Testis (tissue), 2 donors: ENCODE measurements around the gene PHYH.

Experiments
- CTCF ChIP-seq, 3 experiments: fragments of 450-650 bp in 2 of 3; fragments of 200-600 bp in 1 of 3; sonication (generic) in 1 of 3; IDR thresholded peaks; one replicate each; pipeline ENCODE4 v1.5.1; 2016 to 2019; ENCODE audit warnings: antibody characterized with exemption in 3 of 3, mild to moderate bottlenecking in 2 of 3, moderate library complexity in 1 of 3
- POLR2A ChIP-seq: fragments of 450-650 bp; IDR thresholded peaks from one replicate; pipeline ENCODE4 v1.6.1; 2017; ENCODE audit warnings: antibody characterized with exemption, mild to moderate bottlenecking, moderate library complexity

DNA sequence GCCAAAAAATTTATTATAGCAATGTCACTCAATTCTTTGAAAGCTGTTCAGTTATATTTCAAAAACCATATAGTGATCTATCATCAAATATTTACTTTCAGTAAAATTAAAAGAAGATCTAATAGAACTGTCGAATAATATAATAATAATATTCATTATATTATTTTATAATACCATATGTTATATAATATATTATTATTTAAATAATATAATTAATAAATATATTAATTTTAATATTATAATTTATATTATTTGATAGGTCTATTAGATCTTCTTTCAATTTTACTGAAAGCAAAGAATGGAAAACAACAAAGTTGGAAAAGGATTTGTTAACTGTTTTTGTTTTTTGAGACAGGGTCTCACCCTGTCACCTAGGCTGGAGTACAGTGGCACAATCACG, 43.2 kb downstream of the PHYH start:
- TF ChIP-seq CTCF (IDR thresholded peaks at IDR 0.05) (no peak), POLR2A (no peak)
